Stimulated activated CD8-positive, alpha-beta memory T cell treated with anti-CD3 and anti-CD28 coated beads, Interleukin-15, amount 100 ng/mL, for 48 hours (primary cell): Measurements from ENCODE around the gene ITFG2.

Experiments used
- DNase-seq, 2 donors: peaks; one replicate each; pipeline ENCODE4 v3.0.0-alpha.2; 2020; ENCODE audit warnings: low read depth in 2 of 2

The ITFG2 gene

DNA sequence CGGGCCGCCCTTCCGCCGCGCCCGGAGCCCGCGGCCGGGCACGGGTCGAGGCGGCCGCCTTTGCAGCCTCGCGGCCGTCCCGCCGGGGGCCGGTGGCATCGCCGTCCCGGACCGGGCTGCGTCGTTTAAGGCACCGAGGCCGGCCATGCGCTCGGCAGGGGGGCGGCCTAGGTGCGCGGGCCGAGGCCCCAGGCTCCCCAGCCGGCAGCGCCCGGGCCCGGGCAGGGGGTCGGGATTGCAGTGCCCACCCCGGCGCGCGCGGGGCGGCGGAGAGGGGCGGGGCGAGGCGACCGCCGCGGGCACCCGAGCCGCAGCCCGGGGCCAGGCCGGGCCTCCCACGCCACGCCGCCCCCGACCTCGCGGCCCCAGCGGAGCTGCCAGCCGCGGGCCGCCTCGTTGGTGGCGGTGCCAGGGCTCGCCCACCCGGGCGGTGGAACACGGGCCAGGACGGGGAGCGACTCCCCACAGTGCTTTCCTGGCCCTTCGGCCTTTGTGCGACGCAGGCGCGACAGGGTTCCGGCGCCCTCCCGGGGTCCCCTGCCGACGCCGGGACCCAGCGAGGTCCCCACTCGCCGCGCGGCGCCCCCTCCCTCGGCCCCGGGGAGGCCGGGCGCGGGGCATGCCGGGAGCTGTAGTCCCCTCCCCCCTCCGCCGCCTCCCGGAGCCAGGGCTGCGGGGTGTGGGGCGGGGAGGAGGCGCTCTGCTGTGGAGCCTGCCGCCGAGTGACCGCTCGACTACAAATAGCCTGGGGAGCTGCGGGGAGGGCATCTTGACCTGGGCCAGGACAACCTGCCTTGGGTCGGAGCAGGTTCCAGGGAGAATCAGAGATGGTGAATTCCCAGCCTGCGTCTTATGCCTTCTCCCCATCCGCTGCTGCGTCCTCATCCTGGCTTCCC is 16.9 kb upstream of the ITFG2 start:
- DNase-seq: peak; percentile 61 to 69

DNA sequence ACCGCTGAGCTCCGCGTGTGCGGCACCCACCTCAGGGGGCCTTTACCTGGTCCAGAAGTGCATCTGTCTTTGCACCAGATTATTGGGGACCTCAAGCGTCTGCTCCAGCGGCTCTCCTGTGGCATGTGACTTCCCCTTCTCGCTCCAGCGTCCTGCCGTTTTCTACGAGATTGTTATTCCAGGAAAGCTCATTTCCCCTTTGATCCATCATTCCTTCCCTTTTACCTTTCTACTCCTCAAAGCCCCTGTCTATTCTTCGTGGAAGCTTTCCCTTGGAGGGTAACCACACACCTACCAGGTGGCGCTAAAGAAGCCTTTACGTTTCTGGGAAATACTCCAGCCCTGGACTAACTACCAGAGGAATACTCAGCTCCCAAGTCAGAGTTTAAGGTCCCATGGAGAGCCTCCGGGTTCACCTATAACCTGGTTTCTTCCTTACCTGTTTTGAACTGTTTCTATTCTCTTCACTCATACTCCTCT is 16.2 kb upstream of the ITFG2 start:
- DNase-seq: no peak

DNA sequence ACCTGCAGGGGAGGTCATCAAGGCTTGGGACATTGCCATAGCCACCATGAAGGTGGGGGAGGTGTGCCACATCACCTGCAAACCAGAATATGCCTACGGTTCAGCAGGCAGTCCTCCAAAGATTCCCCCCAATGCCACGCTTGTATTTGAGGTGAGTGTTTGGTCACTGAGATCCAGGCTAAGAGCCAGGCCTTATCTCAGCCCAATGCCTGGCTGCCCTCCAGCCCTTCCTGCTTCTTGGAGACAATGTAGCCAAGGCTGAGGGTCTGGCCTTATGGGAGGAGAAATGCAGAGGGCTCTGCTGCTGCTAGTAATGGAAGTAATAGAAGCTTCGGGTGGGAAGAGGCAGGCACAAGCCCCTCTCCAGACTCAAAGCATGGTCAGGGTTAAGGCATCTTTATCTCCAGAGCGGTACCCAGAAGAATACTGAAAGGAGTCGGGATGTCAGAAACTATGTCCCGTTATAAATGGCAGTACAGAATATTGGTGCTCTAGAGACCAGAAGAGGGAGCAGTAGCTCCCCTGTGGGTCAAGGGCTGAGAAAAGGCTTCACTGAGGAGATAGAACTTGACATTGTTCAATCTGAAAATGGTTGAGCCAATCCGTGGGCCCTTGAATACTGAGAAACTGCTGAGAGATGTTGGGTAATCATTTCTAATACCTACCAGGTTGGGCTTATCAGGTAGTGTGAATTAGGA is 14.6 kb upstream of the ITFG2 start:
- no peak for DNase-seq

- no peak for DNase-seq
Observed at GRCh38 chr12:2800046-2800570, 12.4 kb upstream of the ITFG2 start.

DNA sequence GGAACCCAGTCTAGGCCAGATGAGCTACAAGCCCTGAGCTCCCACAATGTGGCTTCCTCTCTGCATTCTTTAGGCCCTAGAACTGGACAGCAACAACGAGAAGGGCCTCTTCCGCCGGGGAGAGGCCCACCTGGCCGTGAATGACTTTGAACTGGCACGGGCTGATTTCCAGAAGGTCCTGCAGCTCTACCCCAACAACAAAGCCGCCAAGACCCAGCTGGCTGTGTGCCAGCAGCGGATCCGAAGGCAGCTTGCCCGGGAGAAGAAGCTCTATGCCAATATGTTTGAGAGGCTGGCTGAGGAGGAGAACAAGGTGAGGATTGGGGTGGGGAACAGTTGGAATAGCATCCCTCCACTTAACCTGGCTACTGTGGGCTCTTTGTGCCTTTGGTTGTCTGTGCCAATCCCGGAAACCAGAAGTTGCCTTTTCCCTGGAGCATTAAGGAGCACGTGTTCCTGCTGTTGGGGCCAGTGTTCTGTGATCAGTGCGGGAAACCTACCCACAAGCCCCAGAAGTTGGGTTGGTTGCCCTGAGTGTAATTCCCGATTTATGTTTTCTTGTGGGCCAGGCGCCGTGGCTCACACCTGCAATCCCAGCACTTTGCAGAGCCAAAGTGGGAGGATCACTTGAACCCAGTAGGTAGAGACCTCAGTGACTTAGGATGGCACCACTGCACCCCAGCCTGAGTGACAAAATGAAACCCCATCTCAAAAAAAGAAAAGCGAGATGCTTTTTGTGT is 11.3 kb upstream of the ITFG2 start:
- no peak for DNase-seq

DNA sequence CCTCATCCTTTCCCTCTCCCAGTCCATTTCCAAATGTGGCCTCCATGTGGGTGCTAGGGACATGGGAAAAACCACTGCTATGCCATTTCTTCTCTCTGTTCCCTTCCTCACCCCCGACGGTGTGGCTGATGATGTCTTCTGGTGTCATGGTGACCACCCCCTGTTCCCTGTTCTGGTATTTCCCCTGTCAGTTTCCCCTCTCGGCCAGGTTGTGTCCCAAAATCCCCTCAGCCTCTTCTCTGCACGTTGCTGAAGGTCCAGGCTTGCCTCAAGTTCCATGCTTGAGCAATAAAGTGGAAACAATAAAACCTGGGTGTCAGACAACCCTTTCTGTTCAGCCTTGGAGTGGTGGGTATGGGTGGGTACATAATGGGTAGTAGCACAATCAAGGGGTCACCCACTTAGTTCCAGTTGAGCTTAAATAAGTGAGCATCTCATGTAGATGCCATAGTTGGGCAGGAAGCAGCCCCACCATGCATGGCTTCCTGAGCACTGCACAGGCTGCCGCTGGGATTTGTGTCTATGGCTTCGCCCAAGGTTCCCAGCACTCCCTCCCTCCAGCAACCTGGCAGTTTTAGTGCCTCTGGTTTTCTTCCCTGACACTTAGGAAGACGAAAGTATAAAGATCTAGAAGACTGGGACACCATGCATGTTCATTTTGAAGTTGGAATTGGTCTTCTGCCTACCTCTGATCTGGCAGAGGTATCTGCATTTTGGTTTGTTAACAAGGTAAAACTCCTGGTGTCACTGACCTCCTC is 8.7 kb upstream of the ITFG2 start:
- no peak for DNase-seq

DNA sequence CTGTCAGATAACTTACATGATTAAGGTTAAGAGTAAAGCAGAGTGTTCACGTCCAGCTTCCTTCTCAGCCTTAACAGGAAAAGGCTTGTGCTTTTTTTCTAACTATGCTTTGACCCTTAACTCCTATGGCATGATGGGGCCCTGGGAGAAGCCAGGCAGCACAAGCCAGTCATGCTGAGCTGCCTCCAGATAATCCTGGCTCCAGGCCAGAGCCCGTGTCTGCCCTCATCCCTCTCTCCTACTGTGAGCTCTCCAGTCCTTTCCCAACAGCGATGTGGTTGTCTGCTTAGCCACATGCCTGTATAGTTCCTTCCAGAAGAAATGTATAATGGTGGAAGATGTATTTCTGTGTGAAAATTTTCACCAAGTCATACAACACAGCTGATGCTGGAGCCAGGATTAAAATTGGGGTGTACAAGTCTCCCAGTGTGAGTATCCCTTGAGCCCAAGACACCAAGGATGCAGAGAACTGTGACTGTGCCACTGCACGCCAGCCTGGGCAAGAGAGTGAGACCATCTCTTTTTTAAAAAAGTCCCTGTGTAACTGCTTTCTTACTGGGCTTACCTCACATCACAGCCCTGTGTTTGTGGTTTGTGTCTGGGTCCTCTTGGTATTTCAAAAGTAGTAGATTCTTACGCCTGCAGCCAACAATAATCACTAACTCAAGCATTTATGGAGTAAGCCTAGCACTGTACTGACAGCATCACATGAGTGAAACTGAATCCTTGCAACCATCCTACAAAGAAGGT is 7.9 kb upstream of the ITFG2 start:
- no peak for DNase-seq

DNA sequence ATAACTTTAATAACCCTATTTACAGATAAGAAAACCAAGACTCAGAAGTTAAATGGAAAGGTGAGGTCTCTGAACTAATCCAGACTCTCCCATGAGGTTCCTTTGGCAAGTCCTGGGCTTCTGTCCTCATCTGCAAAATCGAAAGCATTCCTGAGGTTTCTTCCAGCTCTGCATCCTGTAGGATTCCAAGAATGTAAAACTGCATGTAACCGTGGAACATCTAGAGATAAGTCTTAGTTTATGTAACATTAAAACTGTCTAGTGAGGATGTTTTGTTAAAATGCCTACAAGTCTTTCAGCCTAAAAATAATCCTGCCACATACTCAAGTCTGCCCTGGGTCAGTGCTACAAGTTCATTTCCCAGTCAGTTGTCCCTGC is 7.3 kb upstream of the ITFG2 start:
- DNase-seq: no peak

DNA sequence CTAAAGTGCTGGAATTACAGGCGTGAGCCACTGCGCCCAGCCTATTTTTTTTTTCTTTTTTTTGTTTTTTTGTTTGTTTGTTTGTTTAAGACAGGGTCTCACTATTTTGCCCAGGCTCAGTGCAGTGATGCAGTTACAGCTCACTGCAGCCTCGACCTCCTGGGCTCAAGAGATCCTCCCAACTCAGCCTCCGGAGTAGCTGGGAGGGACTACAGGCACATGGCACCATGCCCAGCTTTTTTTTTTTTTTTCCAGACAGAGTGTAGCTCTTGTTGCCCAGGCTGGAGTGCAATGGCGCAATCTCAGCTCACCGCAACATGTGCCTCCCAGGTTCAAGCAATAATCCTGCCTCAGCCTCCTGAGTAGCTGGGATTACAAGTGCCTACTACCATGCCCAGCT is 5.8 kb upstream of the ITFG2 start:
- DNase-seq: no peak

DNA sequence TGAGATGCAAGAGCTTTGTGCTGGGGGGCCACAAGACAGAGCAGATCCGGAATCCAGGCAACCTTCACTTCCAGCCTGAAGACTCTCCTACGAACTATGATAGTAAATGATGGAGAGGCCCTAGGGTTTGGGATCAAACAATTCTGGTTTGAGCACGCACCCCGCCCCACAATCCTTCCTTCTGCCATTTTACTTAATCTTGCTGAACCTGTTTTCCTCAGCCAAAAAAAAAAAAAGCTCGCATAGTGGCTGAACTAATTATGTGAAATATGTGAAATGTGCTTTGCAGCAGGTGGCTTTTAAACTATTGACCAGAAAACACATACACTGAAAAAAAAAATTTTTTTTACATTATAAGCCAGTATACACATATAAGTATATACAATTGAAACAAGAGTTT is 667 bp upstream of the ITFG2 start:
- DNase-seq: no peak

GRCh38 chr12:2813214-2814185 is 1.0 kb downstream of the ITFG2 start:
- peak; percentile 14 to 45 for DNase-seq

DNA sequence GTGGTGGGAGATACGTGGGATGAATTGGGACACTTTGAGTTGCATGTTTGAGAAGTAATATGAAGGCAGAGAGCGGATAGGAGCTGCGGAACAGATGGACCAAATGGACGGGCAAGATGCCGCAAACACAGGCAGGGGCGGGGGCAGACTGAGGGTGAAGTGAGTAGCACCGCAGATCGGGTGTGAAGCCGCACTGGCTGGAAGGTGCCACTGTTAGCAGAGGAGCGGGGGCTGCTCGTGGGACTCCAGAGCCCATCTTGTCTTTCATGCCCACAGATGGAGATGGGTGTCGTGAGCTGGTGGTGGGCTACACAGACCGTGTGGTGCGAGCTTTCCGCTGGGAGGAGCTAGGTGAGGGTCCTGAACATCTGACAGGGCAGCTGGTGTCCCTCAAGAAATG is 7.3 kb downstream of the ITFG2 start:
- DNase-seq: no peak

DNA sequence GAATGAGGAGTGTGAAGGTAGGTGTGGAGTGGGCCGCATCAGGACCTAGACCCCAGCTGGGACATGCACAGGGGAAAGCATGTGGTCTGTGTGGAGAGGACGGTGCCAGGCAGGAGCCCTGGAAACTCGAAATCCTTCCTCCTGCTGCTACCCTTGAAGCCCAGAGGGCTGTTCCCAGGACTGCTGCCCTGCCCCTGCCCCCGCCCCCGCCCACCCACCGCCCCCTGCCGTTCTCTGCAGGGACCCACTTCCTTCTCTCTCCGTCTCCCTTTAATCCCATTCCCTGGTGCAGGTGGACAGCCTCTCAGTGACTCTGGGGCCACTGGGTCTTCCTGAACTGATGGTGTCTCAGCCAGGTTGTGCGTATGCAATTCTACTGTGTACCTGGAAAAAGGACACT is 8.0 kb downstream of the ITFG2 start:
- DNase-seq: no peak

DNA sequence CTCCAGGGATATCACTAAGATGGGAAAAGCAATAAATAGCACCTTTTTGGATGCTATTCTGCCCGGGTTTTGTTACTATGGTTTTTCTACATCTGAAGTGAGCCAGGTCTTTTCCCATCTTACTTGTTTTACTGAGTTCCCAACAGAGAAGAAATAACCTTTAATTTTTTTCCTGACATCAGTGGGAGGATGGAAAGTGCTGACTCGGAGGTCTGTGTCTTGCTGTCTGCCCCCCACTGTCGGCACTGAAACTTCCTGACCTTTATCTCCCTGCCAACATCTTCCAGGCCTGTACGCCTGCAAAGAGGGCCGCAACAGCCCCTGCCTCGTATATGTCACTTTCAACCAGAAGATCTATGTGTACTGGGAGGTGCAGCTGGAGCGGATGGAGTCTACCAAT is 11.0 kb downstream of the ITFG2 start:
- no peak for DNase-seq

DNA sequence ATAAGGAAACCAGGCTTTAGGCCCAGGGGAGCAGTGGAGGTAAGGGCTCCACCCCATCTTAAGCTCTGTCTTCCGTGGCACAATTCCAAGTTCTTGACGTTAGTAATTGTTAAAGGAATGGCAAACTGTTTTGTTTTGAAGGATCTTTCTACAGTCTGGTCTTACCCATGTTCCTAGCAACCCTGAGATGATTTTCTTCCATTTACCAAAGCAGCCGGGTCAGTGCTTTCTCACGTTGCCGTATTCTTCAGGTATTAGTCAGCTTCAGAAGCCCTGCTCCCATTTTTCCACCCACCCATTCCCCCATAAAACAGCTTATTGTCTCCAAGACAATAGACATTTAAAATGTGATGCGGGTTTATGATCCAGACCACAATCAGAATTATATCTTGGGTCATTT is 12.1 kb downstream of the ITFG2 start:
- no peak for DNase-seq

- DNase-seq: no peak
Observed at GRCh38 chr12:2825132-2825531, 12.7 kb downstream of the ITFG2 start.

- DNase-seq: no peak
Observed at GRCh38 chr12:2826036-2826435, 13.6 kb downstream of the ITFG2 start.

DNA sequence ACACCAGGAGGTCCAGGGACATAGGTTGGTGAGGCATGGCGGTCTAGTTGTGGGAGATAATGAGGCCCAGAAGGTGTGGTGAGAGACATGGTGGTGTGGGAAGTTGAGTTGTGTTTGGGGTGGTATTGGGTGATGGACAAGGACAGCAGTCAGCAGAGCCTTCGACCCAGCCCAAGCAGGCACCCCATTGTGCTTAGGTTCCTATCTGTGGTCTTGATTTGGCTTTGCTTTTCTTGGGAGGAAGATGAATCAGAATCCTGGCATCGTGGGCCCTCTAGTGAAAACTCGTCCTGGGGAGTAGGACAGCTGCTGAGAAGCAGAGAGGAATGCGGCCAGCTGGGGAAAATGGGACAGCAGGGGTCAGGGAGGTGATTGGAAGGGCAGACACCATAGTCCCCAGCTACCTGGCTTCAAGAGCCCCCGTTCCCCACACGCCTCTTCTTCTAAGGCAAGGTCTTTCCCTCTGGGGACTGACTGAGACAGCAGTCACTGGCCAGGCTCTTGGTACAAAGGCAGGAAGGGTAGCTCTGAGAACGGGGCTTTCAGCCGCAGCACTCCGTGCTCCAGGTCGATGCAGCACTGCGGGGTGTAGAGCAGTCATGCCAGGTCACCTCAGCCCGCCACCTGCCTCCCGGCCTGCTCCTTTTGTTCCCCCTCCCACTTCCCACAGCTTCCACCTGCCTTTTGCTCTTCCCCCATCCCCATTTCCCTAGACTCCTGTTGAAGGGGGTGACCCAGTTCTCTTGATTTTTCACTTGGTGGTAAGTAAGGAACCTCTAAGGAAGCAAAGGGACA is 14.4 kb downstream of the ITFG2 start:
- no peak for DNase-seq

DNA sequence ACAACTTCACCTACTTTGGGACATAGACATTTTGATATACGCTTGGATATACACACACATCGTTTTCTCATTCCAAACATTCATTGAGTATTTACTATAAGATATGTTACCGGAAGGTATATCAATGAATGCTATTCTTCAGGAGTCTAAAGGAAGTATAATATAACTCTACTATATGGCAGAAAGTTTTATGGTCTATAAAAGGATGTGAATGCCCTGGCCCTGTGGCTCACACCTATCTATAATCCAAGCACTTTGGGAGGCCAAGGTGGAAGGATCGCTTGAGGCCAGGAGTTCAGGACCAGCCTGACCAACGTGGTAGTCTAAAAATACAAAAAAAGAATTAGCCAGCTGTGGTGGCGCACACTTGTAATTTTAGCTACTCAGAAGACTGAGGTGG is 16.8 kb downstream of the ITFG2 start:
- DNase-seq: no peak
